Smooth muscle cell of the brain vasculature (primary cell): ENCODE data around the gene BNIP5.

ENCODE experiments used
- DNase-seq: peaks from one replicate; pipeline ENCODE4 v3.0.0-alpha.2; 2012; ENCODE audit warnings: low read depth, low spot score

BNIP5 gene

DNA sequence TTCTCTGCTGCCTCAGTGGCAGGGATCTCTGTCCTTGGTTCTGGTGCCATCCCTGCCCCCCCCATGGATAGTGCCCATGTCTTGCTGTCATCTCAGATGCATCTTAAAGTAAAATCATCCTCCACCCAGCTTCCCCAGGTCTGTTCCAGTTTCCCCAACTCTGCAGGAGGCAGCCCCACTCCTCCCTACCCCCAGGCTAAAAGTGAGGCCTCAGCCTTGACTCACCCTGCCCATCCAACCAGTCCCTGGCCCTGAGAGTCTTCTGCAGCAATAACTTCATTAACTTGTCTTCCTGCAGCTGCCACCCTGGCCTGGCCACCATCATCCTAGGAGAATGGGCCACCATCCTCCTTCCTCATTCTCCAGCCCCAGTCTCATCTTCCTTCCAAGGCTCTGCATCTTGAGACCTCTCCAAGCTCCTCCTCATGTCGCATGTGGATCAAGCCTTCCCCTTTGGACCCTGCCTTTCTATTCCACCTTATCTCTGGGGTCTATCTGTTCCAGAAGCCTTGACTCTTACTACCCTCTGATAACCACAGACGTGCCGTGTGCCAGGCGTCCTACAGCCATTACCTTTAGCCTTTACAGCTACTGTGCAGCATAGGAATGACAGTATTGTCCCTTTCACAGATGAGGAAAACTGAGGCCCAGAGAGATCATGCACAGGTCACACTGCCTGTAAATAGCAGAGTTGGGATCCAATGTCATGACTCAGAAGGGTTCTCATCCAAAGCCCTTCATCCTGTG lies 68.8 kb downstream of the BNIP5 start:
- no peak for DNase-seq

DNA sequence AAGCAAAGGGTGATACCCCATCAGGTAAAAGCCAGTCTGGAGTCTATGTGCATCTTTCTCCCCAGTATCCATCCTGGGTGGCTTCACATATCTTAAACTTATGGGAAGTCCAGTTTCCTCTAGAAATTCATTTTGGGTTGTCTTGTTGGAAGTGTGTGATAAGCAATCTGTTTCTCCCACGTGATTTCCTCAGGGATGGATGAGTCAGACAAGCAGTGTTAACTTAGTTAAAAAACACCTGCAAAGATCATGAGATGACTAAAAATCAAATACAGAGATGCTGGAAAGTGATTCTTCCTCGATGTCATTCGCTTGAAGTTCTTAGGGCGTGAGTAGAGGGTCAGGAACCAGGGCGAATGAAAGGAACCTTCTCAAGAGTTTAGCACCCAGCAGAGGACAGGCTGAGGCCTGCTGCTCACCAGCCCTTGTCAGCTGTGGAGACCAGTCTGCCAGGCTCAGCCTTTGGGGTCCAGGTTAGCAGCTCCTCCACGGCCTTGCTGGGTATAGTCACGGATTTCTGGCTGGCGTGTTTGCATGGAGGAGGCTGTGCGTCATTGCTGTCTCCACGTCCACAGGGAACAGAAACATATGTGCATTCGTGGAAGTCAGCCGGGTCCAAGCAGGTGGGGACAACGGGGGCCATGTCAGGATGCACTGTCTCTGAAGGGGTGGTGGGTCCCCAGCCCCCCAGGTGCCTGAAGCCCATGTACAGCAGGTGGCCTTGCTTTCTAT lies 69.6 kb downstream of the BNIP5 start:
- DNase-seq: no peak
